ENCODE results near the gene BBS9.
A peak's percentile ranks its signal among the peaks of the same experiment; 100 is the strongest.
"Not testable (repeated sequence)": the region's sequence is repeated elsewhere in the genome, so short reads cannot be mapped to it uniquely, and the experiment has no call there.

The BBS9 gene

GRCh38 chr7:33128990-33129805, at the start of gene BBS9:
Gene BBS9, plus strand, starts transcription at chr7:33129564. Its CDS starts 16,689 bp downstream, at chr7:33146253.
- H3K9me3 Mint-ChIP-seq = no peaks in the 10 kb centered on the region
- peak; percentile 99 for ATAC-seq
- H3K27ac Mint-ChIP-seq = peak within 1 kb of the TSS; percentile 91
- H3K27me3 Mint-ChIP-seq = no peaks in the 10 kb centered on the region
- peak within 1 kb of the TSS; percentile 95 to 96 for H3K4me3 Mint-ChIP-seq
- peaks cover 19% of the 10 kb centered on the region for H3K4me1 Mint-ChIP-seq
- DNase-seq = peak; percentile 90 to 94

GRCh38 chr7:33079763-33080690, 49.3 kb upstream of the BBS9 start:
- no peaks in the 10 kb centered on the region for H3K9me3 Mint-ChIP-seq
- ATAC-seq (no peak), DNase-seq (no peak)
- H3K4me3 Mint-ChIP-seq = no peak overlapping the region
- H3K4me1 Mint-ChIP-seq = peaks cover 12% of the 10 kb centered on the region
- H3K27me3 Mint-ChIP-seq = no peaks in the 10 kb centered on the region
- H3K27ac Mint-ChIP-seq = no peak overlapping the region

- no peaks in the 10 kb centered on the region for H3K4me1 Mint-ChIP-seq
- DNase-seq = no peak
- no peak for ATAC-seq
- H3K9me3 Mint-ChIP-seq = no peaks in the 10 kb centered on the region
- no peak overlapping the region for H3K27ac Mint-ChIP-seq
- no peak overlapping the region for H3K4me3 Mint-ChIP-seq
- H3K27me3 Mint-ChIP-seq = no peaks in the 10 kb centered on the region
These were observed 42.0 kb upstream of the BBS9 start for GRCh38 chr7:33087356-33087755.

GRCh38 chr7:33087858-33088257, 41.5 kb upstream of the BBS9 start:
- Mint-ChIP-seq H3K9me3 (no peaks in the 10 kb centered on the region), H3K27me3 (no peaks in the 10 kb centered on the region), H3K4me1 (no peaks in the 10 kb centered on the region), H3K27ac (no peak overlapping the region), H3K4me3 (no peak overlapping the region)
- DNase-seq (no peak), ATAC-seq (no peak)

DNA sequence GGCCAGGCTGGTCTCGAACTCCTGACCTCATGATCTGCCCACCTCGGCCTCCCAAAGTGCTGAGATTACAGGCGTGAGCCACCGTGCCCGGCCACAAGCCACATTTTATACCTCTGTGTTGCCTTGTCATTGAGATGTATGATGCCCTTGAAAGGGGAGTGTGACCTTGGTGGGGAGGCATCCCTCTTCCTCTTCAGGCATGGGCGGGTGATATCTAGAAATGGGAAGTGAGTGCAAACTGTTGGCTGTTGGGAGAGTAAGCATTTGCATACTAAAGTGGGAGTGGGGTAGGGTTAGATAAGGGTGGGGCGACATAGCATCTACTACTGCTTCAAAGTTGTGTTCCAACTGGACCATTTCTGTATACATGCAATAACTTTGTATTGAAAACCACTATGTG, 40.2 kb upstream of the BBS9 start:
- H3K27me3 Mint-ChIP-seq = no peaks in the 10 kb centered on the region
- no peak overlapping the region for H3K27ac Mint-ChIP-seq
- no peaks in the 10 kb centered on the region for H3K9me3 Mint-ChIP-seq
- no peak for DNase-seq
- no peak overlapping the region for H3K4me3 Mint-ChIP-seq
- H3K4me1 Mint-ChIP-seq = no peaks in the 10 kb centered on the region
- ATAC-seq = no peak

- no peak overlapping the region for H3K27ac Mint-ChIP-seq
These were observed 38.2 kb upstream of the BBS9 start for GRCh38 chr7:33091111-33091531.

GRCh38 chr7:33091641-33092191, 37.6 kb upstream of the BBS9 start:
- Mint-ChIP-seq H3K27me3 (no peaks in the 10 kb centered on the region), H3K4me3 (no peak overlapping the region), H3K27ac (no peak overlapping the region), H3K4me1 (no peaks in the 10 kb centered on the region), H3K9me3 (no peaks in the 10 kb centered on the region)
- no peak for ATAC-seq
- no peak for DNase-seq

More at GRCh38 chr7:33091111-33091531, 38.2 kb upstream of the BBS9 start:
- Mint-ChIP-seq H3K9me3 (no peaks in the 10 kb centered on the region), H3K4me3 (no peak overlapping the region), H3K4me1 (no peaks in the 10 kb centered on the region), H3K27me3 (no peaks in the 10 kb centered on the region)
- ATAC-seq (no peak), DNase-seq (no peak)

GRCh38 chr7:33093266-33093665, 36.1 kb upstream of the BBS9 start:
- no peak for DNase-seq
- Mint-ChIP-seq H3K27me3 (no peaks in the 10 kb centered on the region), H3K4me1 (no peaks in the 10 kb centered on the region), H3K27ac (no peak overlapping the region), H3K4me3 (no peak overlapping the region), H3K9me3 (no peaks in the 10 kb centered on the region)
- no peak for ATAC-seq

DNA sequence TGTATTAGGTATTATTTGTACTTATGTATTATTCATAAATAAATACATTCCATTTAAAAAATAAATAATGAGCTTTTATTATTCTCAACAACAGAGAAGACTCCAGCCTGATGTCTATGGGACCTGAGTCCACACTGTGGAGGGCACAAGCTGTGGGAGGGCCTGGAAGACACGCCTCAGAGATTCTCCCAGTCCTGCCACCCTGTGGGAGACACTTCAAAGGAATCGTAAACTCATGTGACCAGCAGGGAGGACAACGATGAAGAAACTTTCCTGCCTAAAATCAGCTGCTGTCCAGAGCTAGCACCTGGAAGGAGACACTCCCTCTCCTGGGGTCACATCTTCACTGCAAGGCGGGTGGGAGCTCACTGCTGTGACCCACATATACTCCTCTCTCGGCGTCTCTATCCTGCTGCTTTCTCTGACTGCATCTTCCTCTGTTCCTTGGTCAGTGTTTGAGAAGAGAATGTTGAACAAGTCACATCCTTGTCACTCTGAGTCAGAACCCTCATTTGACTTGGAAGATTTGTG, 34.6 kb upstream of the BBS9 start:
- not testable (repeated sequence) for ATAC-seq, H3K27ac Mint-ChIP-seq, H3K27me3 Mint-ChIP-seq, H3K9me3 Mint-ChIP-seq, H3K4me1 Mint-ChIP-seq, DNase-seq, H3K4me3 Mint-ChIP-seq

DNA sequence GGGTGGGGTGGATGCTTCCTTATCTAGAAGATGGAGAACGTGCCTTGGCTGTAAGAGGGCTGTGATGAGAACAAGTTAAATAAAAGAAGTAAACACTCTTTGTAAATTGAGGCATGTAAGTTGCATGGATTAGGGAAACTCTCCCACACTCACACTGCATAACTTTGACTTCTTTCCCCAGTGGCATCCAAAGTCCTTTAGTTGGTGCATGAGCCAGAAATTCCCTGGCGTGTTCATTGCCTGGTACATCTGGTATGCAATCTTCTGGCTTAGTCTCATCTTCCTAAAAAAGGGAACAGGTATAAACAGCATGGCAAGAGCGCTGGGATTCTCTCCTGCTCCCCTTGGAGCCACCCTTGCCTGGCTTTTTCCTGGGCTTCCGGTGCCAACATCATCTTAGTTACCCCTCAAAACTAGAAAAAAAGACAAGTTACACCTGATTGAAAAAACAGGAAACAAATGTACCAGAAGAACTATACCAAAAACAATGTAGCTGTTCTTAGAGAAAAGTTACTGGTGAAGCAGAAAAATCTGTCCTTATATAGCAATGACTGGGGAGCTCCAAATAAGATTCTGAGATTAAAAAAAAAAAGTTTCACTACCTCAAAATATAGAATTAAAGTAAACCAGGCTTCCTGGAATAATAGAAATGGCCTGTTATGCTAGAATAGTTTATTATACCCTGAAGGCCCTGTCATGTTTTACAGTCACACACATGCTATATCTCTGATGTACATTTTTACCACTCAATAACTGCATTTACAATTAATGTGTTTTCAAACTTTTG, 30.0 kb upstream of the BBS9 start:
- Mint-ChIP-seq H3K9me3 (no peaks in the 10 kb centered on the region), H3K4me1 (no peaks in the 10 kb centered on the region)
- ATAC-seq = no peak

GRCh38 chr7:33100770-33101169, 28.6 kb upstream of the BBS9 start:
- Mint-ChIP-seq H3K4me1 (peaks cover 2% of the 10 kb centered on the region), H3K4me3 (no peak overlapping the region), H3K27me3 (no peaks in the 10 kb centered on the region), H3K27ac (no peak overlapping the region), H3K9me3 (no peaks in the 10 kb centered on the region)
- ATAC-seq (no peak), DNase-seq (no peak)

More for the DNA sequence above, 30.0 kb upstream of the BBS9 start:
- DNase-seq = no peak
- H3K27me3 Mint-ChIP-seq = no peaks in the 10 kb centered on the region
- H3K27ac Mint-ChIP-seq = no peak overlapping the region
- no peak overlapping the region for H3K4me3 Mint-ChIP-seq

- peaks cover 14% of the 10 kb centered on the region for H3K4me1 Mint-ChIP-seq
- no peak for ATAC-seq
- H3K27me3 Mint-ChIP-seq = no peaks in the 10 kb centered on the region
- no peak overlapping the region for H3K27ac Mint-ChIP-seq
- H3K9me3 Mint-ChIP-seq = no peaks in the 10 kb centered on the region
- no peak overlapping the region for H3K4me3 Mint-ChIP-seq
- no peak for DNase-seq
These were observed 27.5 kb upstream of the BBS9 start for GRCh38 chr7:33101906-33102305.

DNA sequence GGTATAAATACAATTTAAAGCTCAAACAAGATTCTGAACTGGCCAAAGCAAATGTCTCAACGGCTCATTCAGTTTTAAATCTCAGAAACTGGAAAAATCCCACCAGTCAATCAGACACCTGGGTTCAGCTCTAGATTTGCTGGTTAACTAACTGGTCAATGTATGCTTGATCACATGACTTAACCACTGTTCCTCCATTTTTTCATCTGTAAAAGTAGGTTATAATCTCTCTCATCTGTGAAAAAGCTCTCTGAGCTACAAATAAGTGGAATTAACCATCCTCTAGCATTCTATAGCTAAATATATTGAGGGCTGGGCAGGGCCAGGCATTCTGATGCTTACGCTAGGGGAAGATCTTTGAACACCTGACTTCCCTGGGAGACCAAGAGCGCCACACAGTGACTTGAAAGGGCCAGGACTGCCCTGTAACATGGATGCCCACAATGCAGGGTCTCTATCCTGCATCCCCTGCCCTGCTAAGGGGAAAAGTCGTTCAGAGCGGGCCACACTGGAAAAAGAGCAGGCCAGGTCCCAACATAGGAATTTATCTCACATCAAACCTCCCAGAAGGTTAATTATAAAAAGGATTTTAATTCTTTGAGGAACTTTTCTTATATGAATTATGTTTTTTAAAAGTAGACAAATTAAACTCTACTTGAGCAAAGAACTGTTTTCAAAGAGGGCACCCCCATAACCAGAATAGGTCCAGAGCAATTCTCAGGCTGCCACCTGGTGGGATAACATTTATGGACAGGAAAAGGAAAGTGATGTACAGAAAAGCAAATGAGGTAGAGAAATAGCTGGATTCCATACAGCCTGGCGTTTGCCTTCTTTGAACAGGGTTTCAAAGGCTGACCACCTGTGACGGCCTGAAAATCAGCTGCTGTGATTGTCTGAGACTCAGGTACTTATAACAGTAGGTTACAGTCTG, 22.0 kb upstream of the BBS9 start:
- ATAC-seq (peak; percentile 16), DNase-seq (peak; percentile 43 to 52)
- H3K4me3 Mint-ChIP-seq = peak overlapping the region; percentile 82 to 97
- peaks cover 10% of the 10 kb centered on the region for H3K27me3 Mint-ChIP-seq
- H3K4me1 Mint-ChIP-seq = peaks cover 39% of the 10 kb centered on the region
- H3K9me3 Mint-ChIP-seq = no peaks in the 10 kb centered on the region
- H3K27ac Mint-ChIP-seq = peak overlapping the region in 1 of 2 donors; percentile 46

DNA sequence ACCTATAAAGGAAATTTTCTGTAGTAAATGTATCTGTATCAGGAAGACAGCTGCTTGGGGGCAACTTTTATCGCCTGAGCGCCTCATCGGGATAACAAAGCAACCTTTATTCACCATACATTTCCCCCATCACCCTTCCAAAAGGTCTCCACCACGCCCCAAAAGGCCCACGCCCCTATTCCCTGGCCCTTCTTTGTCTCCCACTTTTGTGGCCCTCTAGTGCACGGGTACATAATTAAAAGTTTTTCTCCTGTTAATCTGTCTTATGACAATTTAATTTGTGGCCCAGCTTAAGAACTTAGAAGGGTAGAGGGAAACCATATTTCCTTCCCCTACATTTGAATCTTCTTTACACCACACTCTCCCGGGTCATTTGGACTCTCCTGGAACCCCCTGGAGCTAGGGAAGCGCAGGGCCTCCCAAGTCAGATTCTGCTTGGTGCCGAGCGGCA, 20.8 kb upstream of the BBS9 start:
- ATAC-seq (peak; percentile 19), DNase-seq (peak; percentile 17 to 23)
- Mint-ChIP-seq H3K4me3 (peak overlapping the region; percentile 82 to 97), H3K27ac (peak overlapping the region; percentile 79 to 97), H3K9me3 (no peaks in the 10 kb centered on the region), H3K4me1 (peaks cover 39% of the 10 kb centered on the region), H3K27me3 (peaks cover 18% of the 10 kb centered on the region)

Measured in stimulated activated naive CD8-positive, alpha-beta T cell treated with anti-CD3 and anti-CD28 coated beads, Interleukin-15, amount 100 ng/mL, for 72 hours (primary cell).